Stimulated activated CD8-positive, alpha-beta memory T cell treated with anti-CD3 and anti-CD28 coated beads, Interleukin-12 subunit alpha, Interleukin-12 subunit beta, amount 100 ng/mL, for 24 hours (primary cell): Measurements from ENCODE around the gene LRIG1.

Source experiments
- DNase-seq: peaks from one replicate; pipeline ENCODE4 v3.0.0-alpha.2; 2020; ENCODE audit errors: extremely low read depth

LRIG1 gene

GRCh38 chr3:66504850-66505641 lies 4.2 kb upstream of the LRIG1 start:
- no peak for DNase-seq

DNA sequence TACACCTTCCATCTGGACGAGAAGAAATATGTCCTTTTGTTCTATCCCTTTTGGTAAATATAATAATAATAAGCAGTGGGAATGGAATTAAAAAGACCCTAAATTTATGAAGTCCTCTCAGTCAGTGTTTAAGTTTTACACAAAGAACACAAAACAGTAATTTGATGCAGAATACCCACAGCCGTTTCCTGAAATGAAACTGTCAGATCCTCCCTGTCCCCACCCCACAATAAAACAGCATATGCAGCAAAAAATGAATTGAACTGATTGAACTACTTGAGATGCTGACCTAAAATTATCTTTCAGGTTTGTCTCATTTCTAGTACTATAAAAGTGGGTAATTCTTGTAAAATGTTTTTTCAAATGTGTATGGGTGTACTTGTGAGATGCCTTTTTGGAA lies 2.2 kb upstream of the LRIG1 start:
- no peak for DNase-seq

DNA sequence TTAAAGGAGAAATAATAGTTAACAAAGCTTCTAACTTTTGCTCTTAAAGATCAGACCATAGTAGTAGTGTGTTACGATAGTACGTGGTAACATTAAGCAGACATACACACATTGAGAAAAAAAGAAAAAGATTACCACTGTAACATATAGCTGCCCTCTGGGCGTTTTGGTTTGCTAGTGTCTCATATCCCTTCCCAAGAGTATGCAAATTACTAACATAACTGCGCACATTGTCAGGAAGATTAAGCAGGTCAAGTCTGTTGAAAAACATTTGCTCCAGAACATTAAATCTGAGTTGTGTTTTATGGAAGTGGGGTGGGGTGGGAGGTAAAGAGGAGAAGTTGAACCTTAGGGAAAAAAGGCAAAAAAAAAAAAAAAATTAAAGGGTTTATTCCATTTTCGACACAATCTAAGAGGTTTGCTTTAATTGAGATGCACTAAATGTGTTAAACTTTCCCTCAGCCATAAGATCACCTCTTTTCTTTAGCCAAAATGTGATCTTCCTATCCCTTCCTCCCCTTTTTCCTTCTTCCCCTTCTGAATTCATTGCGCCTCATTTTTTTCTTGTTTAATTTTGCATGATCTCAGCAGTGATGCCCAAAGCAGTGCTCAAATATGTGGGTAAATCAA lies 1.5 kb upstream of the LRIG1 start:
- no peak for DNase-seq

DNA sequence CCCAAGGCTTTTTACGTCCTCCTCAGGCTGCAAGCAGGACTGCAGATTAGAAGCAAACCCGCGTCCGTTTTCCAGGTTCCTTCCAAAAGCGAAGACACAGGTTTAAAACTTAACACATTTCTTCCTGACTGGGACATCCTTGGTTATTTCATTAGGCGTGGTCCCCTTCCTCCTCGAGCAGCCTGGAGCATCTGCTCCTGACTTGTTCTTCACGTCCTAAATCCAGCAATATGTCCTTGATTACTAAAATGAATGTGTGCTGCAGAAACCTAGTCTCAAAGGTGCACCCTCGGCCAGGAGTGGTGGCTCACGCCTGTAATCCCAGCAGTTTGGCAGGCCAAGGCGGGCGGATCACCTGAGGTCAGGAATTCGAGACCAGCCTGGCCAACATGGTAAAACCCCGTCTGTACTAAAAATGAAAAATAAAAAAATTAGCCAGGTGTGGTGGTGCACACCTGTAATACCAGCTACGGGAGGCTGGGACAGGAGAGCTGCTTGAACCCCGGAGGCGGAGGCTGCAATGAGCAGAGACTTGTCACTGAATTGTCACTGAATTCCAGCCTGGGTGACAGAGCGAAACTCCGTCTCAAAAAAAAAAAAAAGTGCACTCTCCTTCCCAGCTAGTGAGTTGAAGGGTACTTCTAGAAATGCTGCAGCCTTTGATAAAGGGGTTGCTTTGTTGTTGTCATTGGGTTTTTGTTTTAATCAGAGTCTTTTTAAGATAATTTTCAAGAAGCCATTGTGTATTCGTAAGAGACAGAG lies 842 bp upstream of the LRIG1 start:
- DNase-seq = no peak

- no peak for DNase-seq
Measured at GRCh38 chr3:66499881-66500575, 794 bp downstream of the LRIG1 start.

DNA sequence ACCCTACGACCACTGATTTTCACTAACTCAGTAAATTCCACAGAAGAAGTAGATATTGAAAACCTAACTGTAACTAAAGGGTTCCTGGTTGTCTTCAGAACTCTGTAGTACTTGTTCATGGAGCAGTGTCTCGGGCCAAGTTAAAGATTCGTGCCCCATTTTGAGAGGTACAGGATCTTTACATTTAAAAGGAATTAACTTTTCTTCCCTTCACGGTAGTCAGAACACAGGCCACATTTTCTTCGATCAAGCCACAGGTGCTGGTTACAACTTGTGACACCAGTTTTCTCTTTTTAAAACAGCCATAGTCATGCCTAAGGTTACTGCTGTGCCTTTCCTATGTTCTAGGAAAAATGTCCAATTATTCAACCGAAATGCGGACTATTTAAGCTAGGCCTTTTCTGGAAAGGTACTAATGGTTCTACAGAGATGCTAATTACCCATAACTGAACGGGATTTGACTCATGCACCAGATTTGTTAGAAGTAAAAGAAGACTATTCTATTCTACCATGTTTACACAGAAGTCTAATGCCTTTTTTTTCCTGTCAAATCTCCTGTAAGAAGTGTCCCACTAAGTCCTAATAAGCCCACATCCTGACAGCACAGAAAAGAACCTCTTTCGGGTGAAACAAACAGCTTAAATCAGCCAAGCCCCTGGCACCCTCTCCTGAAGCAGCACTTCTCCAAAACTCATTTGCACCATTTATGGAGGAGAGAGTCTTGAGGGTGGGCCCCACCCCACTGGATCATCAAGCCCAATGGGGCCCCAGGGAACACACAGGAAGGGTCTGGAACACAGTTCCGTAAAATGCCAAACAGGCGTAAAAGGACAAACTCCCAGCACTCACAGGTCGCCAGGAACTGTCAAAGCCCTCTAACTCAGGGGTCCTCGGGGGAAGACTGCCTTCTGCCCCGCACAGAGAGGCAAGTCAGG lies 1.9 kb downstream of the LRIG1 start:
- no peak for DNase-seq

DNA sequence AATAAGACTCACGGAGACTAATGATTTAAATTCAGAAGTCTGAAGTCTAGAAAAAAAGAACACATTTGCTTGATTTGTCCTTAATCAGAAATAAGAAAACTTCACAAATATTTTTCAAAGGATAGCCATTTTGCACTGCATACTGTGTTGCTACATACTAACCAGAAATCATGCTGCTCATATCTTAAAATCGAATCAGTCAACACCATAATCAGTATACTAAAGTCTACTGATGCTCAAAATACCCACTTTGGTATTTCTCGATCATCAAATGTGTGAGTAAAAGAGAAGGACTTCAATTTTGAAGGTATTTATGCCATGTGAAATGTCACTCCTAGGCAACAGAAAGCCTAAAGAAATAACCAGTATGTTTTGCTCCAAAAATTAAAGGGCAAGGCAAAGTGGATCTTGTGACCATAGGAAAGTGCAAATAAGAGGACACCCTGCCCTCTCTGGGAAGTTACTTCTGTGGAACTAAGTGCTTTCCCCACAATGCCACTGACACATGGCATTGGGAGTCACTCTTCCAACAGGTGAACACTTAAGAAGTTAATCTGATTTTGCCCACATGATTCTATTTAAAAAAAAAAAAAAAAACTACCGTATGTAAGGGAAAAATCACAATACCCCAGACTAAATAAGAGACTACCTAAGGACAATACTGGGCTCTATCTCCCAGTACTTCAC lies 2.7 kb downstream of the LRIG1 start:
- DNase-seq = no peak

DNA sequence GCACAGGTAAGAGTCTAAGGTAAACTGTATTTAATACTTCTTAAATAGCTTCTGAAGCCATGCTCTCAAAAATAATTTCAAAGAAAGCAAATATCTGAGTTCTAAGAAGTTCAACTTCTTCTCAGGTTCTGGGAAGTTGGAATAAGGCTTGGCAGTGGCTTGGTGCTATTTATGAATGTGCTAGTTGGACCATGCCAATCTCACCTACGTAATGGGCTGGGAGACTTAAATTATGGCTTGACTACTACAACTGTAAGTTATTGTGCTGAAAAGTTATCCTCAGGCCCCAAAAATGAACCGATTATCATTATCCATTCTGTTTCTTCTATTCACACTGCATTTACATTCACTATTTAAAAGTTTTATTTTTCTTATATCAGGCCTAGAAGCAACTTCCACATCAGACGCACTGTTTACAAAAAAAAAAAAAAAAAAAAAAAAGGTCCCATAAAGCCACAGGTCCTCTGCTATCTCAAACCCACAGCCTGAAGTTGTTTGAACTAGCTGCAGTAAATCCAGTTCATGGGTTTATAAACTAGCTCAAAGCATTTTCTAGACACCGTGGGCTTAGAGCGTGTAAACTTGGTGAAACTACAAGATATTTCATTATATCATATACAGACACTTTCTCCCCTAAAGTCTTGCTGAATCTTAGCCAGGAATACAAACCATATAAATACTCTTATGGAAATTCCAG lies 3.4 kb downstream of the LRIG1 start:
- no peak for DNase-seq

DNA sequence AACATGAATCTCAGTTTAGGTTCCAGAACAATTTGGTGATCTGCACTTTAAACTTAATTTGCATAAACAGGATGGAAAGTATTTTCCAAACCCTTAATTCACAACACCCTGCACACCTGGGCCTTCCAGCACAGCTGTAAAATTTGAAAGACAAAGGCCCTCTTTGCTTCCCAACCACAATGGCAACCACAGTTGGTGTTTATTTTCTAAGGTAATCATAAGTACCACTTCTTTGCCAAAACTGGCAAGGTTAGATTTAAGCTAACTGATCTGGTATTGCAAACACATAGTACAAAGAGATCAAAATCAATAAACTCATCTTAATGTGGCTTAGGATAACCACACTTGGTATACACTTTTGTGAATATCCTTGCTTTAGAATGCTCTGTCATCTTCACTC lies 4.1 kb downstream of the LRIG1 start:
- DNase-seq = no peak

DNA sequence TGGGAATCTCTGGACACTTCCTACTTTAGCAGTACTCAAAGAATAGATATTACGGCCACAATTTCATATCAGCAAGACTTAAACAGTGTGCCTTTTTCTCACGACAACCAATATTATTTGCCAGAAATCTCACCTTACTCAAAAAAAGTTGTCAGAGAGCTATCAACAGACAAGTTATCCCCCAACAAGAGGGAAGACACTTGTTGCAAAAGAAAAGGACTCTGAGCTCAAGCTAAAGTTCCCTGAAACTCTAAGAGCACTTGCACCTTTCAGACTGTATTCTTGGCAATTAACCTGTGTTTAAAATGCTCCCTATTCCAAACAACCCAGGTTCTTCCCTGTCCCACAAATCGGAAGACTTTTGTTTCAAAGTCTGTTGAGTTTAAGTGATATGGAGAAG lies 4.5 kb downstream of the LRIG1 start:
- no peak for DNase-seq

- no peak for DNase-seq
Measured at GRCh38 chr3:66495668-66496045, 5.2 kb downstream of the LRIG1 start.

DNA sequence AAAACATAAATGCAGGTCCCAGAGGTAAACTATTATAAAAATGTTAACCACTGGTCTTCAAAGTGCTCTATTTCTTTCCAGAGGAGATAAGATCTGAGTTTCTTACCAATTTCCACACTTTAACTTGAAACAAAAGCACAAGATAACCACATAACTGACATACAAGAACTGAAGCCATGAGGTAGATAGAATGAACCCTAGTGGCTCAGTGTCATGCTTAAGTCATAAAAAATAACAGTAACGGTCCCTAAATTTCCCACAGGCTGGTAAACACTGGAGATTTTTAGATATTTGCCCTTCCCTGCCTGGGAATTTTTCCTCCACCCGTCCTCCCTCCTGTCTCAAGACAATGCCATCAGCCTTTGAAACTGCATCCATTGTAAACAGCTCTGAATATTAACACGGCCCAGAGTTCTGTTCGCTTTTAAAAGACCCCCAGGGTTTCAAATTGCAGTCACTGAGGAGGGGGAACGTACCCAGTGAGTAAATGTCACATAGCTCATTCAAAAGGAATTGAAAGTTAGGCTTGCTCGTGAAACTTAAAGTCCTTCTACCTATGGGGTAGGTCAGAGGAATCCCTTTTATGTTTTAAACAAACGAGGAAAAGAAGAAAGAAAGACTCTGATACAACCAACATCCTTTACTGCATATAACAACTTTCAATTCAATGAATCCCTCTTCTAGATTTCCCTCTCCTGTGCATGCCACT lies 5.7 kb downstream of the LRIG1 start:
- DNase-seq = no peak

DNA sequence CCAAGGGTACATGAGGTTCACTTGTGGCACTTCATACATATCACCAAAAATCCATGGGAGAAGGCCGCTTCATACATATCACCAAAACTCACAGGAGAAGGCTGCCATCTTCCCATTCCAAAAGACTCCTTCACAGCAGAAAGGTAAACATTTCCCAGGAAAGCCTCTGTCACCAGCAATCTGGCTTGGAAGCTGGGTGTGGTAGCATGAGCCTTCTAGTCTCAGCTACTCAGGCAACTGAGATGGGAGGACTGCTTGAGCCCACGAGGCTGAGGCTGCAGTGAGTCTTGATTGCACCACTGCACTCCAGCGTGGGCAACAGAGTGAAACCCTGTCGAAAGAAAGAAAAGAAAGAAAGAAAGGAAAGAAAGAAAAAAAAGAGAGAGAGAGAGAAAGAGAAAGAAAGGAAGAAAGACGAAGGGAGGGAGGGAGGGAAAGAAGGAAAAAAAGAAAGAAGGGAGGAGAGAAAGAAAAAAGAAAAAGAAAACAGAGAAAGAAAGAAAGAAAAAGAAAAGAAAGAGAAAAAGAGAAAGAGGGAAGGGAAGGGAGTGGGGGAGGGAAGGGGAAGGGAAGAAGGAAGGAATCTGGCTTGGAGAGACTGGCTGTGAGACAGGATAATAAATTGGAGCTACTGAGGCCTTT lies 7.2 kb downstream of the LRIG1 start:
- no peak for DNase-seq

- DNase-seq = no peak
Measured at GRCh38 chr3:66492672-66493071, 8.2 kb downstream of the LRIG1 start.

DNA sequence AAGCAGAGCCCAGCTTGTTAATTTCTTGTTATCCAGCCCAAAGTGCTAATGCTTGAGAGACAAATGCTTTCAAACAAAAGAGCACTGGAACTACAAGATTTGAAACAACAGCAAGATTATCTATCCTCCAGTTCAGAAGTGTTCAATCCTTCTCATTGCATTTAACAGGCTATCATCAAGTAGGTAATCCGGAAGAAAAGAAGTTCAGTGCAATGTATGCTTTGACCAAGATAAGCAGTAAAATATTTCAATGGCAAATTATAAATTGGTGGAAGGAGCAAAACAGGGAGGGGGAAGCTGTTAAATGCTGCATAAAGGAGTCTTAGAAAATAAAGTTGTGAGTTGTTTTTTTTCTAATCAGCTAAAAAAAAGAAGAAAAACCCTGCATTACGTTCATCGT lies 8.8 kb downstream of the LRIG1 start:
- DNase-seq = no peak

GRCh38 chr3:66490984-66491383 lies 9.8 kb downstream of the LRIG1 start:
- DNase-seq = no peak

DNA sequence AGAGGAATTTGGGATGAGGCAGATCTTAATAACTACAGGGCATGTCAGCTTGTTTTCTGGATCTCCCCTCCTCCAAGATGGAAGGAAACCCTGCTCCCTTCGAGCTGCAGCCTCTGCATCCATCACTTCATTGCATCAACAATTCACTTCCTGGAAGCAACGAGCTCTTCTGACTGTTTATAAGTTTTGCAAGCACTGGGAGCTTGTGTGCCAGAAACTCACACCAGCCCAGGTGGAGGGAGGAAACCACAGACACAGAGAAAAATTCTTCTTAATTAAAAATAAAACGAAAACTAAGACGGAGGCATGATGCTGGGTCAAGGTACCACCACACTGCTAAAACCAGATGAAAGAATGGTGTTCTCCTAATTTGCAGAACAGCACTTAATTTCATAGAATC lies 10.6 kb downstream of the LRIG1 start:
- DNase-seq = no peak

- no peak for DNase-seq
Measured at GRCh38 chr3:66489581-66489980, 11.2 kb downstream of the LRIG1 start.

DNA sequence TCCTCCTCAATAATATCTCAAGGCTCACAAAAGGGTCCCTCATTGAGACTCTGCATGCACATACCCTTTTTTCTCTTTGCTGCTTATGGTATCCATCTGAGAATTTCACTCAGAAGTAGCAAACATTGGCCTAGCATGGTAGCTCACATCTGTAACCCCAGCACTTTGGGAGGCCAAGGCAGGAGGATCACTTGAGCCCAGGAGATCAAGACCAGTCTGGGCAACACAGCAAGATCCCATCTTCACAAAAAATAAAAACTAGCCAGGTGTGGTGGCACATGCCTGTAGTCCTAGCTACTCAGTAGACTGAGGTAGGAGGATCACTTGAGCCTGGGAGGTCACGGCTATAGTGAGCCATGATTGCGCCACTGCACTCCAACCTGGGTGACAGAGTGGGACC lies 11.7 kb downstream of the LRIG1 start:
- DNase-seq = no peak
